SK-N-SH (cell line): ENCODE results near the gene PWWP2B. TPM values are rescaled to one million over a fixed set of nuclear protein-coding genes. Genes with fewer than 3 reads are reported as not detected.

ENCODE experiments used
- CTCF ChIA-PET: fragments of 300-600, 350-600 bp; formaldehyde crosslinking; extraction: SDS; loops from one replicate; lab custom pipeline; 2021; lab: Yijun Ruan, JAX
- POLR2A ChIA-PET: fragments of 350-600 bp; sonication (Branson Sonifier 250); formaldehyde crosslinking; extraction: SDS; loops from one replicate; lab custom pipeline; 2020; ENCODE audit warnings: antibody characterized with exemption, inconsistent platforms; lab: Yijun Ruan, JAX
- DNase-seq: peaks from one replicate; pipeline ENCODE4 v3.0.0; 2012
- H2AFZ ChIP-seq: fragments of 200-600 bp; sonication (generic); 2 replicates; pipeline ENCODE4 v1.8.1; 2016; ENCODE audit warnings: antibody characterized with exemption, mild to moderate bottlenecking, low read depth
- H3F3A ChIP-seq: fragments of 200-600 bp; sonication (generic); replicated peaks from 2 replicates; pipeline ENCODE3; 2016; ENCODE audit warnings: antibody characterized with exemption, mild to moderate bottlenecking; ENCODE audit not compliant: insufficient read depth
- H3K27ac ChIP-seq, 2 experiments: fragments of 200-500 bp in 1 of 2; fragments of 200-600 bp in 1 of 2; sonication (Bioruptor generic) in 1 of 2; sonication (generic), shearing (Covaris generic) in 1 of 2; 2 replicates each; pipeline versions ENCODE4 v1.5.1 to v1.6.1; 2014 to 2016; ENCODE audit warnings: low read depth in 2 of 2, inconsistent platforms in 1 of 2, low read length in 1 of 2, mild to moderate bottlenecking in 1 of 2, mixed read lengths in 1 of 2
- H3K27me3 ChIP-seq: fragments of 200-600 bp; sonication (generic), shearing (Covaris generic); 2 replicates; pipeline ENCODE4 v1.6.1; 2016; ENCODE audit warnings: mixed run types; ENCODE audit not compliant: insufficient read depth
- H3K36me3 ChIP-seq, 2 experiments: fragments of 200-500 bp in 1 of 2; fragments of 200-600 bp in 1 of 2; sonication (Bioruptor generic) in 1 of 2; sonication (generic) in 1 of 2; replicated peaks in 1 of 2; 2 replicates each; pipeline versions ENCODE3 to v1.5.1; 2014 to 2016; ENCODE audit warnings: low read length in 1 of 2, mild to moderate bottlenecking in 1 of 2; ENCODE audit not compliant: insufficient read depth in 2 of 2, control insufficient read depth in 1 of 2
- H3K4me1 ChIP-seq, 2 experiments: fragments of 200-500 bp in 1 of 2; fragments of 200-600 bp in 1 of 2; sonication (Bioruptor generic) in 1 of 2; sonication (generic), shearing (Covaris generic) in 1 of 2; 2 replicates each; pipeline versions ENCODE4 v1.5.1 to v1.6.1; 2014 to 2016; ENCODE audit warnings: low read depth in 1 of 2, low read length in 1 of 2, mixed run types in 1 of 2; ENCODE audit not compliant: insufficient read depth in 2 of 2, control insufficient read depth in 1 of 2
- H3K4me2 ChIP-seq: fragments of 200-600 bp; sonication (generic), shearing (Covaris generic); 2 replicates; pipeline ENCODE4 v1.6.1; 2017; ENCODE audit warnings: mixed run types
- H3K4me3 ChIP-seq, 2 experiments: fragments of 200-500 bp in 1 of 2; fragments of 200-600 bp in 1 of 2; sonication (Bioruptor generic) in 1 of 2; sonication (generic), shearing (Covaris generic) in 1 of 2; 2 replicates each; pipeline versions ENCODE4 v1.5.1 to v1.8.1; 2014 to 2016; ENCODE audit warnings: low read depth in 2 of 2, inconsistent platforms in 1 of 2, low read length in 1 of 2, mild to moderate bottlenecking in 1 of 2, mixed read lengths in 1 of 2, moderate library complexity in 1 of 2
- H3K79me2 ChIP-seq: fragments of 200-600 bp; sonication (generic); 2 replicates; pipeline ENCODE4 v1.8.1; 2017; ENCODE audit warnings: mild to moderate bottlenecking; ENCODE audit not compliant: insufficient read depth
- H3K9ac ChIP-seq: fragments of 200-600 bp; sonication (generic); 2 replicates; pipeline ENCODE4 v1.6.1; 2017; ENCODE audit warnings: mixed run types
- H3K9me2 ChIP-seq: fragments of 200-600 bp; sonication (generic); 2 replicates; pipeline ENCODE4 v1.6.1; 2017; ENCODE audit warnings: mixed run types
- H3K9me3 ChIP-seq: fragments of 200-600 bp; sonication (generic); 2 replicates; pipeline ENCODE4 v1.6.1; 2017; ENCODE audit warnings: mixed run types, mild to moderate bottlenecking, moderate library complexity
- H4K20me1 ChIP-seq: fragments of 200-600 bp; sonication (generic); 2 replicates; pipeline ENCODE4 v1.6.1; 2017; ENCODE audit warnings: mild to moderate bottlenecking, mixed run types; ENCODE audit not compliant: insufficient read depth
- CTCF ChIP-seq: fragments of 200-600 bp; sonication (generic); IDR thresholded peaks from 2 replicates; pipeline ENCODE4 v1.6.1; 2017; ENCODE audit warnings: antibody characterized with exemption, mild to moderate bottlenecking, moderate library complexity
- FOSL2 ChIP-seq: IDR thresholded peaks from 2 replicates; pipeline ENCODE4 v1.4.0; 2012; ENCODE audit warnings: low read depth, mild to moderate bottlenecking, moderate library complexity, borderline replicate concordance
- FOXM1 ChIP-seq: IDR thresholded peaks from 2 replicates; pipeline ENCODE4 v1.4.0; 2012; ENCODE audit warnings: low read depth, mild to moderate bottlenecking
- GABPA ChIP-seq: IDR thresholded peaks from 2 replicates; pipeline ENCODE4 v1.4.0; 2012; ENCODE audit warnings: low read depth, mild to moderate bottlenecking
- GATA2 ChIP-seq: sonication (generic); formaldehyde crosslinking; IDR thresholded peaks from 2 replicates; pipeline ENCODE4 v1.5.0; 2020; ENCODE audit warnings: mild to moderate bottlenecking, missing genetic modification reagents
- RCOR1 ChIP-seq: fragments of 150-350 bp; IDR thresholded peaks from 2 replicates; pipeline ENCODE4 v1.6.1; 2017; ENCODE audit warnings: antibody characterized with exemption, low read length
- SIN3A ChIP-seq: IDR thresholded peaks from 2 replicates; pipeline ENCODE4 v1.6.1; 2012; ENCODE audit warnings: low read depth, mild to moderate bottlenecking, low read length, moderate library complexity, borderline replicate concordance
- SMC3 ChIP-seq: IDR thresholded peaks from 2 replicates; pipeline ENCODE4 v1.6.1; 2012; ENCODE audit warnings: low read depth, low read length, improper control_type of control experiment
- TEAD4 ChIP-seq: IDR thresholded peaks from 2 replicates; pipeline ENCODE4 v1.4.0; 2012; ENCODE audit warnings: mild to moderate bottlenecking, borderline replicate concordance; ENCODE audit not compliant: insufficient read depth
- USF2 ChIP-seq: fragments of 150-350 bp; IDR thresholded peaks from 2 replicates; pipeline ENCODE4 v1.6.1; 2017; ENCODE audit warnings: antibody characterized with exemption, low read length, low read depth, borderline replicate concordance
- WGBS: methylation state at CpG from one replicate; pipeline ENCODE4 v1.1.6; 2017; ENCODE audit warnings: low lambda C conversion rate; 5-methylcytosine and 5-hydroxymethylcytosine counted together
- polyA plus RNA-seq, 3 experiments: library from polyadenylated mRNA; depleted of rRNA; stranded (reverse); fragments of >200 nt; gene quantifications; 2 replicates each; pipeline ENCODE4 v1.2.3, GENCODE V29; 2012
- TF ChIP-seq, protein P1 (sequence below): IDR thresholded peaks from 2 replicates; pipeline ENCODE4 v1.4.0; 2012; ENCODE audit warnings: low read depth

Gene PWWP2B
- polyA plus RNA-seq, 1 of the 3 experiments (the other 2 are of a cell fraction) = 2.4 TPM

DNA sequence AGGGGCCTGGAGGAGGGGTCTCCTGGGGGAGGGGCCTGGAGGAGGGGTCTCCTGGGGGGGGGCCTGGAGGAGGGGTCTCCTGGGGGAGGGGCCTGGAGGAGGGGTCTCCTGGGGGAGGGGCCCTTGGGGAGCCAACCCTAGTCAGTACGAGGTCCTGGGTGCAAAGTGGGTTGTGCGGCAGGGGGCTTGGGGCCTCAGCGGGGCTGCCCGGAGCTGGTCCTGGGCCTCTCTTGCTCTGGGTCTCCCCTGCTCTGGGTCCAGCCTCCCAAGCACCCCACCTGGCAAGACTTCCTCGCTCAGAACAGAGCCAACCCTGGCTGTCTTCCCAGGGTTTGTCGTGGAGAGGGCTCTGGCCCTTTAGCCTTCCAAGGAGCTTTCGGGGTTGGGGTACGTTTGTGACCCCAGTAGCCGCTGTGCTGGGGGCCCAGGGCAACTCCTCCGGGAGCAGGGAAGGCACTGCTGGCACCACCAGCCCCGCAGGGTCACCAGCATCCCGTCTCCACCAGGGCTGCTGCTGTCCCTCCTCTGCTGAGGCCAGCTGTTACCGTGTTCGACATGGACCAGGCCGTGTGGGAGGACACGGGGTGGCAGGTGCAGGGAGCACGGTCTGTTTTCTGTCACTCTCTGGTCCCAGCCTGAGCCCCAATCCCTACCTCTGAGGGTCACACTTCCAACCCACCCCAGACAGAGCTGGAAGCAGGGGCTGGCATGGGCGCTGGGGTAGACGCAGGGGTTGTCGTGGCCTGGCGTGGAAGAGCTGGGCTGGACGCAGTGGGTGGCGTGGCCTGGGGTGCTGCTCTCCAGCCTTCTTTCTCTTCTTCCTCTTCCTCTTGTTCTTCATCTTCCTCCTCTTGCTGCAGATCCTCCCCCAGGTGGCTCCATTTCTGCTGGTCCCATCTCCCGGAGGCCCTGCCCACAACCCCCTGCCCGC lies 22.8 kb downstream of the PWWP2B start:
- peaks cover 8 to 42% of the 10 kb centered on the region in 2 experiments; a peak in 2 of 4 replicates for H3K4me1 ChIP-seq
- whole genome bisulfite sequencing = 88% methylated on average over 14 of the region's 25 CpGs

More for the DNA sequence above, 22.8 kb downstream of the PWWP2B start:
- Histone ChIP-seq H3K36me3 (no peaks in the 10 kb centered on the region), H2AFZ (no peak overlapping the region), H3K9me2 (no peaks in the 10 kb centered on the region), H3K9me3 (no peaks in the 10 kb centered on the region), H3K4me2 (no peak overlapping the region), H3K27me3 (no peaks in the 10 kb centered on the region), H3K9ac (no peak overlapping the region), H3K79me2 (no peaks in the 10 kb centered on the region), H4K20me1 (no peaks in the 10 kb centered on the region), H3F3A (no peaks in the 10 kb centered on the region), H3K27ac (no peak overlapping the region), H3K4me3 (no peak overlapping the region)
- ChIA-PET POLR2A (no interaction called here), CTCF (interaction anchor here (1.8 to 2.1 kb wide), 3 partner anchors 10 to 27 kb away, joined by 6 to 9 read pairs (median 6); no protein-coding TSS in a partner anchor)
- TF ChIP-seq GABPA (no peak), RCOR1 (no peak), GATA2 (CRISPR knock-in tag) (no peak), USF2 (no peak), FOXM1 (no peak), FOSL2 (no peak), TEAD4 (no peak), SMC3 (no peak), CTCF (no peak), SIN3A (no peak)
- TF ChIP-seq, protein P1, sequence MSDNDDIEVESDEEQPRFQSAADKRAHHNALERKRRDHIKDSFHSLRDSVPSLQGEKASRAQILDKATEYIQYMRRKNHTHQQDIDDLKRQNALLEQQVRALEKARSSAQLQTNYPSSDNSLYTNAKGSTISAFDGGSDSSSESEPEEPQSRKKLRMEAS = no peak
- DNase-seq = peak; percentile 54
